Mesenchymal stem cell (in vitro differentiated cells and primary cell): Measurements from ENCODE around the gene DDIT4L.

ENCODE experiments used
- DNase-seq: peaks from one replicate; pipeline ENCODE4 v3.0.0-alpha.2; 2013
- H2AFZ ChIP-seq: one replicate; pipeline ENCODE4 v1.6.1; 2013; ENCODE audit warnings: low read depth, mild to moderate bottlenecking, control low read depth, inconsistent platforms, low read length, moderate library complexity
- H2AK5ac ChIP-seq: 2 replicates; pipeline ENCODE4 v1.6.1; 2013; ENCODE audit warnings: low read length, moderate library complexity, mild to moderate bottlenecking, inconsistent platforms; ENCODE audit not compliant: severe bottlenecking
- H2BK120ac ChIP-seq: one replicate; pipeline ENCODE4 v1.6.1; 2013; ENCODE audit warnings: low read depth, mild to moderate bottlenecking, inconsistent platforms, low read length, moderate library complexity
- H2BK12ac ChIP-seq, 2 experiments: one replicate each; pipeline ENCODE4 v1.6.1; 2013; ENCODE audit warnings: inconsistent platforms in 2 of 2, low read length in 2 of 2, mild to moderate bottlenecking in 2 of 2, moderate library complexity in 2 of 2, control low read depth in 1 of 2
- H2BK15ac ChIP-seq: one replicate; pipeline ENCODE4 v1.6.1; 2013; ENCODE audit warnings: mild to moderate bottlenecking, low read depth, inconsistent platforms; ENCODE audit not compliant: poor library complexity, severe bottlenecking
- H2BK5ac ChIP-seq: 2 replicates; pipeline ENCODE4 v1.6.1; 2013; ENCODE audit warnings: low read depth, mild to moderate bottlenecking, low read length, control low read depth, inconsistent platforms; ENCODE audit not compliant: poor library complexity, severe bottlenecking
- H3K14ac ChIP-seq, 2 experiments: one replicate each; pipeline ENCODE4 v1.6.1; 2013; ENCODE audit warnings: inconsistent platforms in 2 of 2, low read length in 2 of 2, control low read depth in 1 of 2, mild to moderate bottlenecking in 1 of 2, moderate library complexity in 1 of 2
- H3K18ac ChIP-seq, 2 experiments: one replicate each; pipeline ENCODE4 v1.6.1; 2013; ENCODE audit warnings: inconsistent platforms in 2 of 2, low read length in 2 of 2, control low read depth in 1 of 2, low read depth in 1 of 2, mild to moderate bottlenecking in 1 of 2
- H3K23ac ChIP-seq, 2 experiments: one replicate each; pipeline ENCODE4 v1.6.1; 2013; ENCODE audit warnings: inconsistent platforms in 2 of 2, low read length in 2 of 2, mild to moderate bottlenecking in 2 of 2, moderate library complexity in 2 of 2, control low read depth in 1 of 2
- H3K27ac ChIP-seq: 2 replicates; pipeline ENCODE4 v1.5.1; 2013; ENCODE audit warnings: mild to moderate bottlenecking, moderate library complexity, low read length, control low read depth, inconsistent platforms; ENCODE audit not compliant: poor library complexity, severe bottlenecking
- H3K27me3 ChIP-seq, 2 experiments: 2 replicates each; pipeline versions ENCODE4 v1.6.1 to v1.7.0; 2013; ENCODE audit warnings: low read length in 2 of 2, mild to moderate bottlenecking in 2 of 2, moderate library complexity in 2 of 2, control low read depth in 1 of 2, inconsistent platforms in 1 of 2; ENCODE audit not compliant: control insufficient read depth in 1 of 2, insufficient read depth in 1 of 2
- H3K36me3 ChIP-seq, 2 experiments: 2 replicates each; pipeline versions ENCODE4 v1.6.1 to v1.7.0; 2013; ENCODE audit warnings: low read length in 2 of 2, control low read depth in 1 of 2, inconsistent platforms in 1 of 2, low read depth in 1 of 2, mild to moderate bottlenecking in 1 of 2; ENCODE audit not compliant: insufficient read depth in 2 of 2, control insufficient read depth in 1 of 2
- H3K4ac ChIP-seq, 2 experiments: one replicate each; pipeline ENCODE4 v1.6.1; 2013; ENCODE audit warnings: inconsistent platforms in 2 of 2, low read length in 2 of 2, mild to moderate bottlenecking in 2 of 2, moderate library complexity in 2 of 2, control low read depth in 1 of 2, low read depth in 1 of 2
- H3K4me1 ChIP-seq: 2 replicates; pipeline ENCODE4 v1.6.1; 2013; ENCODE audit warnings: low read depth, low read length, control low read depth; ENCODE audit not compliant: control insufficient read depth, insufficient read depth
- H3K4me2 ChIP-seq: 2 replicates; pipeline ENCODE4 v1.6.1; 2013; ENCODE audit warnings: low read length, mild to moderate bottlenecking, inconsistent platforms; ENCODE audit not compliant: poor library complexity, severe bottlenecking
- H3K4me3 ChIP-seq, 2 experiments: 2 replicates each; pipeline versions ENCODE4 v1.5.1 to v1.7.0; 2013; ENCODE audit warnings: low read length in 2 of 2, mild to moderate bottlenecking in 2 of 2, control low read depth in 1 of 2, low read depth in 1 of 2; ENCODE audit not compliant: insufficient read depth in 1 of 2
- H3K79me1 ChIP-seq: replicated peaks from 2 replicates; pipeline ENCODE4 v1.6.1; 2013; ENCODE audit warnings: mild to moderate bottlenecking, control low read depth, low read length, inconsistent platforms; ENCODE audit not compliant: poor library complexity, severe bottlenecking
- H3K9ac ChIP-seq: 2 replicates; pipeline ENCODE4 v1.7.0; 2013; ENCODE audit warnings: mild to moderate bottlenecking, low read length, moderate library complexity
- H3K9me3 ChIP-seq: 2 replicates; pipeline ENCODE4 v1.7.0; 2013; ENCODE audit warnings: mild to moderate bottlenecking, low read length; ENCODE audit not compliant: control insufficient read depth
- H4K8ac ChIP-seq: one replicate; pipeline ENCODE4 v1.6.1; 2013; ENCODE audit warnings: inconsistent platforms, mild to moderate bottlenecking, low read length, moderate library complexity
- H4K91ac ChIP-seq: one replicate; pipeline ENCODE4 v1.6.1; 2013; ENCODE audit warnings: mild to moderate bottlenecking, low read length, inconsistent platforms
- WGBS: methylation state at CpG from one replicate; pipeline ENCODE4 v1.1.7; 2013; ENCODE audit warnings: mixed read lengths; 5-methylcytosine and 5-hydroxymethylcytosine counted together

DDIT4L gene

DNA sequence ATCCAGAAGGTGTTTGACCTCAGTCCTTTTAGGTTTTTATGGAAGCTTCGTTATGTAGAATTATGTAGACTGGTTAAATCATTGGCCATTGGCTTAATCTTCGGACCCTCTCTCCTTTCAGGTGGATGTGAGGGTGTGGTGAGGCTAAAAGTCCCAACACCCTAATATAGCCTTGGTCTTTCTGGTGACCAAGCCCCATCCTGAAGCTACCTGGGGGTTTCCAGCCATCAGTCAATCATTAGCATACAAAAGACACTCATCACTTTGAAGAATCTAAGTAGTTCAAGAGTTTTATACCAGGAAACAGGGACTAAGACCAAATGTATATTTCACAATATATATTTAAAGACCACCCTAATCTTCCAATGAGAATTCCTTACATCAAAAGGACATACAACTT, 5.5 kb downstream of the DDIT4L start:
- Histone ChIP-seq H3K4me3 (no peak overlapping the region), H3K79me1 (no peaks in the 10 kb centered on the region), H3K9ac (no peak overlapping the region), H3K27ac (no peak overlapping the region), H2BK12ac (no peak overlapping the region), H4K91ac (no peak overlapping the region), H3K14ac (no peak overlapping the region), H2BK5ac (no peak overlapping the region), H2BK120ac (no peak overlapping the region), H3K9me3 (no peaks in the 10 kb centered on the region), H2AK5ac (no peak overlapping the region), H3K4ac (no peak overlapping the region), H2AFZ (no peak overlapping the region), H3K4me2 (no peak overlapping the region), H3K36me3 (peaks cover 0 to 49% of the 10 kb centered on the region in 2 experiments), H3K27me3 (no peaks in the 10 kb centered on the region), H2BK15ac (no peak overlapping the region), H3K18ac (no peak overlapping the region), H3K23ac (no peak overlapping the region), H3K4me1 (peaks cover 3% of the 10 kb centered on the region), H4K8ac (no peak overlapping the region)
- WGBS, result 95% methylated on average over 2 of the region's 2 CpGs
- no peak for DNase-seq

GRCh38 chr4:100177855-100178254, 12.4 kb downstream of the DDIT4L start:
- H2BK12ac ChIP-seq, result no peak overlapping the region
- H3K4me1 ChIP-seq, result no peaks in the 10 kb centered on the region
- no CpG with 5 or more reads among the region's 1 CpG for WGBS
- no peak overlapping the region for H3K18ac ChIP-seq
- H3K36me3 ChIP-seq, result no peaks in the 10 kb centered on the region
- no peak overlapping the region for H3K27ac ChIP-seq
- H2AK5ac ChIP-seq, result no peak overlapping the region
- no peak overlapping the region for H2BK120ac ChIP-seq
- no peaks in the 10 kb centered on the region for H3K9me3 ChIP-seq
- no peaks in the 10 kb centered on the region for H3K79me1 ChIP-seq
- H2BK5ac ChIP-seq, result no peak overlapping the region
- no peak overlapping the region for H3K14ac ChIP-seq
- H4K91ac ChIP-seq, result no peak overlapping the region
- H3K23ac ChIP-seq, result no peak overlapping the region
- H3K4me2 ChIP-seq, result no peak overlapping the region
- H2BK15ac ChIP-seq, result no peak overlapping the region
- no peak overlapping the region for H4K8ac ChIP-seq
- no peak overlapping the region for H3K9ac ChIP-seq
- no peak overlapping the region for H3K4me3 ChIP-seq
- no peak for DNase-seq
- H3K27me3 ChIP-seq, result no peaks in the 10 kb centered on the region
- H2AFZ ChIP-seq, result no peak overlapping the region
- no peak overlapping the region for H3K4ac ChIP-seq

DNA sequence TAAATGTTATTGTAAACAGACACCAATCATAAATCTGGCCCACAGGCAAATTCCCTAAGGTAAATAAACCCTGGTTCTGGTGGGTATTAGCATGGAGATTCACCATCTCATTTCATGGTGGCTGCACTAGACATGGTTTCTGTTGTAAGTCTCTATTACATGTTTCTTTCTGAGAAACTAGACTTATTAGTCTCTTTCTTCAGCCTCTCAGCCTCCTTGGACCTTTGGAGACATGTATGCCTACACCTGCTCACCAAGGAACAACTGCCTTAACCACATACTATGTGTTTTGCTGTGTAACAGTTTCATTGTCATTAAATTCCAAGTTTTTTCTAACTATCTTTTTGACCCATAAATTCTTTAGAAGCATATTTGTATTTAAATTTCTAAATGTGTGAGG, 13.1 kb downstream of the DDIT4L start:
- no peak overlapping the region for H4K91ac ChIP-seq
- no peak overlapping the region for H3K14ac ChIP-seq
- no peak overlapping the region for H3K4me3 ChIP-seq
- no peak overlapping the region for H3K23ac ChIP-seq
- no peaks in the 10 kb centered on the region for H3K9me3 ChIP-seq
- no peak overlapping the region for H3K4me2 ChIP-seq
- H3K4ac ChIP-seq, result no peak overlapping the region
- H2BK15ac ChIP-seq, result no peak overlapping the region
- H3K18ac ChIP-seq, result no peak overlapping the region
- no peaks in the 10 kb centered on the region for H3K79me1 ChIP-seq
- no peak overlapping the region for H3K27ac ChIP-seq
- no peak overlapping the region for H2BK12ac ChIP-seq
- H2BK5ac ChIP-seq, result no peak overlapping the region
- H2AK5ac ChIP-seq, result no peak overlapping the region
- no peaks in the 10 kb centered on the region for H3K27me3 ChIP-seq
- DNase-seq, result no peak
- no peaks in the 10 kb centered on the region for H3K36me3 ChIP-seq
- no peak overlapping the region for H3K9ac ChIP-seq
- no peak overlapping the region for H2BK120ac ChIP-seq
- no peaks in the 10 kb centered on the region for H3K4me1 ChIP-seq
- no peak overlapping the region for H2AFZ ChIP-seq
- H4K8ac ChIP-seq, result no peak overlapping the region

GRCh38 chr4:100175858-100176257, 14.4 kb downstream of the DDIT4L start:
- no peak for DNase-seq

More at GRCh38 chr4:100175858-100176257, 14.4 kb downstream of the DDIT4L start:
- Histone ChIP-seq H3K4me1 (no peaks in the 10 kb centered on the region), H3K36me3 (no peaks in the 10 kb centered on the region), H3K14ac (no peak overlapping the region), H2AK5ac (no peak overlapping the region), H3K27me3 (no peaks in the 10 kb centered on the region), H3K4me2 (no peak overlapping the region), H3K9me3 (no peaks in the 10 kb centered on the region), H3K9ac (no peak overlapping the region), H2BK5ac (no peak overlapping the region), H3K23ac (no peak overlapping the region), H2AFZ (no peak overlapping the region), H4K91ac (no peak overlapping the region), H3K79me1 (no peaks in the 10 kb centered on the region), H3K18ac (no peak overlapping the region), H3K27ac (no peak overlapping the region), H3K4me3 (no peak overlapping the region), H2BK120ac (no peak overlapping the region), H2BK15ac (no peak overlapping the region), H3K4ac (no peak overlapping the region), H4K8ac (no peak overlapping the region), H2BK12ac (no peak overlapping the region)
- WGBS, result 95% methylated on average over 2 of the region's 2 CpGs
